NCI-H1105 (cell line): ENCODE data around the gene TFF1.
A peak's percentile ranks its signal among the peaks of the same experiment; 100 is the strongest.

Experiments
- DNase-seq: peaks from one replicate; lab custom pipeline; 2025; lab: John Stamatoyannopoulos, UW

TFF1 gene

GRCh38 chr21:42382915-42383314 lies 16.6 kb upstream of the TFF1 start:
- no peak for DNase-seq

DNA sequence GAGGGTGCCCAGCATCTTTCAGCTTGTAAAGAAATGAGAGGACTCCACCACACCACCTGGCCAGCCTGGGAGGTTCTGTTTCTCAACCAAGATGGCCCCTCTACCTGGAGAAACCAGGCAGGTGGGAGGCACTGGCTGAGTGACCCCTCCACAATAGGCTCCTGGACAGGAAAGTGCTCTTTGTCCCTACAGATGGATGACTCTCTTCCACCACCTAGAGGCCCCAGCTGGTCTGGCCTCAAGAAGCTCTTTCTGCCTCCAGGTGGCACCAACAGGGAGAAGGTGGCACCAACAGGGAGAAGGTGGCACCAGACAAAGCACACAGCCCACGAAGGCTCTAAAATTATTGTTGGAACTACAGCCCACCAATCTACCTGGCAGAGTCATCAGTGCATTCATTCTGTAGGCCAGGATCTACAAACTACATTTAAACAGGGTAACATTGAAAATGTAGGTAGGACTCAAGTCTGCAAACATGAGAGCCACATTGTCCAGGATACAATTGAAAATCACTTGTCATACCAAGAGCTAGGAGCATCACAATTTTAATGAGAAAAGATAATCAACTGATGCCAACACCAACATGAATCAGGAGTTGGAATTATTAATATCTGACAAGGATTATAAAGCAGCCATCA lies 15.1 kb upstream of the TFF1 start:
- DNase-seq: peak; percentile 54

GRCh38 chr21:42379426-42380215 lies 13.3 kb upstream of the TFF1 start:
- no peak for DNase-seq

DNA sequence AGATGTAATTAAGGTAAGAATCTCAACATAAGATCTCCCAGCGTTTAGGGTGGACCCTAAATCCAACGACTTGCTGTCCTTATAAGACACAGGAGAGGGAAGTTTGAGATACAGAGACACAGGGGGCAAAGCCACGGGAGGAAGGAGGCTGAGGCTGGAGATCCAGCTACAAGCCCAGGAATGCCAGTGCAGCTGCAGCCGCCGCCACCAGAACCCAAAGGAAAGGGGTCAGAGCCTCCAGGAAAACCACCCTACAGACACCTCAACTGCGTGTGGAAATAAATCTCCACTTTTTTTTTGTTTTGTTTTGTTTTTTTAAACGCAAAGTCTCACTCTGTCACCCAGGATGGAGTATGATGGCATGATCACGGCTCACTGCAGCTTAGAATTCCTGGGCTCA lies 12.1 kb upstream of the TFF1 start:
- DNase-seq: no peak

- no peak for DNase-seq
Observed at GRCh38 chr21:42377951-42378340, 11.6 kb upstream of the TFF1 start.

GRCh38 chr21:42377211-42377950 lies 11.0 kb upstream of the TFF1 start:
- no peak for DNase-seq

DNA sequence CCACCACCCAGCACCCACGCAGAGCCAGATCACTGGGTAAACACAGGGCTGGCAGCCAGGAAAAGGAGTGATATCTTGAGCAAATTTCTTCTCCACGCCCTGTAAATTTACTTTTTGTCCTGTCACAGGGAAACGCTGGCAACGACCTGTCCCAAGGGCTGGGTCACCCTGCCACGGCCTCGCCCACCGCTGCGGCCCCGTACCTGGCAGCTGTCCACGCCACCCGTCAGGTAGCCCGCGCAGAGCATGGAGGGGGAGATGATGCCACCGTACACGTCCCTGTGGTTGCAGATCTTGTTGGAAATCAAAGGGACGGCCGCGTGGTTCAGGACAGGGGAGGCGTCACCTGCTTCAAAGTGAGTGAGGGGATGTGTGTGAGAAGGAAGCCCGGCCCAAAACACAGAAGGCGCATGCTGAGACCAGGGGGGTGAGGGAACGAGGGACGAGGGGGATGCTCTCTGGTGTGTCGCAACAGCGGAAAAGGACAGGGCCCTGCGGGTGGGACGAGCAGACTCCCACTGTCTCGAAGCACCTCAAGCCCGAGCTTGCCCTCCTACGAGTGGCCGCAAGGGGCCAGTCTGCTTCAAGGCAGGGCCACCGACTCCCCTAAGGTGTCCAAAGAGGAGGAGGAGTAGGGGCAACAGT lies 10.1 kb upstream of the TFF1 start:
- DNase-seq: no peak

DNA sequence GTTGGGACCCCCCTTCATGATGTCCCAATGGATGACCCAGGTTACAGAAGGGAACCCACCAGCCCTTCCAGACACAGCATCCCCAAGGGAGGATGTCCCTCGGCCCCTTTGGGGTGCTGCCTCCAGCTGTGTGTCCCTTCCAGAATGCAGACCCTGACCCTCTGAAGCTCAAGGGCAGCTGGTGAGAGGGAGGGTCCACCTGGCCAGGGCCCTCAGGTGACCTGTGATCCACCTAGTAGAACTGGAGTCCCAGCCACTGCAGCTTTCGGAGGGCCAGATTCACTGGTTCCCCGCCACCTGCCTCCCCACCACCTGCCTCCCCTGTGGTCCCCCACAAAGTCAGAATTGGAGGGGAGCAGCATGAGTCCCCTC lies 9.6 kb upstream of the TFF1 start:
- DNase-seq: no peak

DNA sequence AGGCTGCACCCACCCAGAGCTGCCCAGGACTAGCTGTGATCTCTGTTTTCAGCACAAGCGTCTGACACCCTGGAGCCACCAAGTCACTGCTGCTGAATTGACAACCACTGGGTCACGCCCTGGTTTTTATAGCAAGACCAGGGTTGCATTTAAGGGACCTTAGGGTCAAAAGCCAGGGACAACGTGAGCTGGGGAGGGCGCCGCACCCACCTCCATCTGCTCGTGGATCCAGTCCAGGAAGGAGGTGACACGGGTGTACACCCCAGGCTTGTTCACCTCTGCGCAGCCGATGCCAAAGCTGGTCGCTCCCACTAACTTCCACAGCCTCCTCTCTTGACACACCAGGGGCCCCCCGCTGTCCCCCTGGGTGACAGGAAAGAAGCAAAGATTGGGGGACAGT lies 9.2 kb upstream of the TFF1 start:
- no peak for DNase-seq

DNA sequence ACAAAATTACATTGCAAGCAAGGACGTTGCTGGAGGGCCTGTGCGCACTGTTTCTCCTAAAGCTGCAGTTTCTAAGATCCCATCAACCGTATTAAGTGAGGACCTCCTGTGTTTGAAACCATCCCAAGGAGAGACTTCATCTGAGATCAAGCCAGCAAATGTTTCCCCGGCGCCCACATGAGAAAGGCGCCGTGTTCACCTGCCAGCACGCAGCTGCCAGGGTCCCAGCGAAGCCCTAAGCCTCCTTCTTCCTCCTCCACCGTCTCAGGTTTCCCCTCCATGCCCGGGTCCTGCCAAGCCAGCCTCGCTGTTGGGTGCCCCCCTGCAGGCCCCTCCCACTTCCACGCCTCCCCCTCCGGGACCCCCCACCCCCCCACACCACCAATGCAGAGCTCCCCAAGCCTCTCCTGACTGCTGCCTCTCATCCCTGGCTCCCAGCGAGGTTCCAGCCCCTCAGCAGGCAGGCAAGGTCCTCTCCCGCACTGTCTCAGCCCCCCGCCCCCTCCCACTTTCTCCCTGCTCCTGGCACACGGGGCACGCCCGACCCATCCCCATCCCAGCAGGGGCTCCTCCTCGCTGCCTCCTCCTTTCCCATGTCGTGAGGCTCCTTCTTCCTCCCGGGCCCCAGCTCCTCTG lies 8.6 kb upstream of the TFF1 start:
- no peak for DNase-seq

DNA sequence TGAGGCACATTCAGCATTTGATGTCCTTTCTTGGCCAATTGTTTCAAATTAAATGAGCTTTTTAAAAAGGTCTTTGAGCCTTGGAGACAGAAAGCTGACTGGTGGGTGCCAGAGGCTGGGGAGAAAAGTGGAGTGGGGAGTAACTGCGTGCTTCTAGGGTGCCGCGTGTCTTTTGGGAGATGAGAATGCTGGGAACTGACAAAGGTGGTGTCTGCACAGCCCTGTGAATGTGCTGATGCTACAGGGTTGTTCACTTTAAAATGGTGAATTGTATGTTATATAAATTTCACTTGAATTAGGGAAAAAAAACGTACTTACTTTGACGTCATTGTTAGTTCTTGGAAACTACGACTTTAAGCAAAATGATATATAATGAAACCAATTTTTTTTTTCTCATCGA lies 8.1 kb upstream of the TFF1 start:
- no peak for DNase-seq

- DNase-seq: no peak
Observed at GRCh38 chr21:42373908-42374455, 7.6 kb upstream of the TFF1 start.

- no peak for DNase-seq
Observed at GRCh38 chr21:42373196-42373907, 7.0 kb upstream of the TFF1 start.

- no peak for DNase-seq
Observed at GRCh38 chr21:42370894-42371654, 4.7 kb upstream of the TFF1 start.

DNA sequence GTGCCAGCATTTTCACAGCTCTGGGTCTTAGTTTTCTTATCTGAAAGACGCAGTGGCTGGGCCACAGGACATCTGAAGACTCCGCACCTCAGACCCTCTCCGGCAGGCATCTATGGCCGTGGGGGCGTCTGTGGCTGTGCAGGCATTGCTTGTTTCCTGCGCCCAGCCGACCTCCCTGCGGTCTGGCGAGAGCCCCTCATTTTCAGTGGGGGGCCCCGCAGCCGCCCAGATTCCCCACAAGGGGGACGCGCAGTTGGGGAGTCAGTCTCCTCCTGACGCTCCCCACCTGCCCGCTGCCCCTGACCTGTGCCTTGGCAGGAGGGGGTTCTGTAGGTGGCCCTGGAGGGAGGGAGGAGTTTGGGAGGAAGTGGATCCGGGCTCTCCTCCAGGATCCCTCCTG lies 3.5 kb upstream of the TFF1 start:
- DNase-seq: no peak

DNA sequence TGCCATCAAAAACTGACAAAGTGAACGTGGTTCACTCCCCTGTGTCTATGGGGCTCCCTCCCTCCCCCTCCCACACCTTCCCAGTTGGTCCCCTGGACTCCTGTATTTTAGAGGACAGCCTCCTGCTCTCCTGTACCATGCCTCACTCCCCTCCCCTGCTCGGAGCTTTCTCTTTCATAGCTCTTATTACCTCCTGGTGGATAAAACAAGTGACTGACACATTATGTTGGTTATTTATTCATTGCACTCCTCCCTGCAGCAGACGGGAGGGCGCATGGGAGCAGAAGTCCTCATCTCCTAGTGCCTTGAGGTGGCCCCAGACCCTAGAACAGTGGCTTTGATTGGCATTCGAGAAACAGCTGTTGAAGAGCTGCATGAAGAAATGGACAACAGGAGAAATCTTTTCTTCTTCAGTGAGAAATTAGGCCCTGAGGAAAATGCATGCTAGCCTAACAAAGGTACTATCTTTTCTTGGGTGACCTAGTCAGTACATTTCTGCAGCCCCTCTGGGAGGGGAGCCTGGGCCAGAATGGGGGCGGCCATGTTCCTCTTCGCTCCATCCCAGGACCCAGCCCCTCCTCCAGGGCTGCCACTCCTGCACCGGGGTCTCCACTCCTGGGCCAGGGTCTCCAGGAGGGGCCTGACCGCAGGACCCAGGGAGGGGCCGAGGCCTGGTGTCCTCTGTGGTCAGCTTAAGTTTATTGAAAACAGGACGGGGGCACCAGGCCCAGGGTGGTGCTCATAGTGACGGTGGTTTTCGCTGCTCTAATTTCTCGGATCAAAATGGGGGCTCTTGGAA lies 1.2 kb upstream of the TFF1 start:
- no peak for DNase-seq

DNA sequence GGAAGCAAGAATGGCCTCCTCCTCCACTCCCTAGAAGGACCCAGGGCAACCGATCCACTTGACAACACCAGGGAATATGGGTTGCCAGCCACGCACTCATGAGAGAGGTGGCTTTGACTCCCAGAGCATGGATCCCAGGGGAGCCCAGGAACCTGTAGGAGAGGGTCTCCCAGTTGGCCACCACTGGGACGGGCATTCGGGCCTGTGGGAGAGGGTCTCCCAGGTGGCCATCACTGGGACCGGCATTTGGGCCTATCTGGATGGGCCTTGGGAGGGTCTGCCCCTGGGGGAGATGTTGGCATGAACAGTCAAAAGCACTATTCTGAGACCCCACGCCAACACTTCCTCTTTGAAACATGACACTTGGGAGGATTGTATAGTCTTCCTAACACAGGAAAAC lies 565 bp downstream of the TFF1 start:
- DNase-seq: no peak

DNA sequence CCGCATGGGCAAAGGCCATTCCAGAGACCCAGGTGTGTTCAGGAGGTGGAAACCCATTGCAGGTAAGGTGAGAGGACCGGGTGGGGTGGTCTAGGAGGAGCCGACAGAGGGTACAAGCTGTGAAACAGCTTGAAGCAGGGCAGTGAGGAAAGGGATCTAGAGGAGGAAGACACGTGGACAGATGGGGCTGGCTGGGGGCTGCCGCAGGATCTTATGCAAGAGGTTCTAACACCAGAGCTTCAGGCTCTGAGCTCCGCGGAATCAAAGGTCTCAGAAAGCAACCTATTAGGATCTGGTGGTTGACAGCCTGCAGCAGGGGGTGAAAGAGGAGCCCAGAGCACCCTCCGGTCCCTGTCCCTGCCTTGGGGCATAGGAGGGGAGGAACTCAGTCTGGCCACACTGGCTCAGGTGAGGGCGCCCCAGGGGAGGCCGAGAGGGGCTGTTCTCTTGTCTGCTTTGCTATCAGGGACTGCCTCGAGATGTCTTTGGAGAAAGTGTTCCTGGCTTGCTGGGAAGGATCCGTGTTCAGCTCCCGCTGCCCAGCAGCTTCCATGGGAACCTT lies 1.9 kb downstream of the TFF1 start:
- no peak for DNase-seq

- no peak for DNase-seq
Observed at GRCh38 chr21:42363312-42363711, 3.0 kb downstream of the TFF1 start.
